ENCODE results near the gene KAT14. TPM values are rescaled to one million over a fixed set of nuclear protein-coding genes. Genes with fewer than 3 reads are reported as not detected.

The KAT14 gene
- total RNA-seq, 2 donors from 2014 or later, result 35.2 to 51.0 TPM

DNA sequence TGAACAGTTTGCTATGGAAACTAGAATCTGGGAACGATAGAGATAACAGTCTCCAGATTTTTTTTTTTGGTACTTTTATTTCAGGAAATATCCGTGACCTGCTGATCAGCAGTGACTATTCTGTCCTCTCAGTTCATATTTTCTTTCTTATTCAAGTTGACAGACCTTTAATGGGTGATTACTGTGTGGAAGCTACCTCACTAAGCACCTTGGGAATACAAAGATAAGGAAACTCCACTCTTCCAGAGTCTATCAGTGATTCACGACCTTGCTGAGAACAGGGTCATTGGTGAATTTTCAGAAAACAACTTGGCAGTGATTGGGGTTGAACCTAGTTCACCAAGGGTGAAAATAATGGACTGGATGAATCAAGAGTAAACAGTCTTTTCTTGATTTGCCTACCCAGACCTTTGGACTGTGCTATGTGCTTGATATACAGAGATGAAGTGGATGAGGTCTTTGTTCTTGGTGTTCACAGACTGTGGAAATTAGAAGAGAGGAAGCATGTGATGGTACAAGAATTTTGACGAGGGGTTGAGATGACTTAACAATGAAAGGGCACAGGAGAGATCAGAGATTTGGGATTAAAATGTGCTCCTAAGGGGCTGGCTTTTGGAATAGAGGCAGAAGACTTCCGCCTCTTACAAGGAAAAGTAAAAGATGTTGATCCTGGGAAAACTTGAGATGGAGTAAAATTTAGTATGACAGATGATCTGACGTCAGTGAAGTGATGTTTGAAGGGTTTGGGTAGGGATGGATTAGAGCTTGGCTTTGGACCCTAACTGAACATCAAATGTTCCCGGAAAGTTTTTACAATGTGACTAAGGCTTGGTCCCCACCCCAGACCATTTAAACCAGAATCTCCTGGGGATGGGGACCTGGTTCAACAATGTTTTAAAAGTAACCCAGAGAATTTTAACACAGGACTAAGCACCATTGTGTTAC, 1.2 kb downstream of the KAT14 start:
- peak overlapping the region; percentile 97 for H3K4me3 ChIP-seq (ENCODE audit: low read length)
- H3K27me3 ChIP-seq (ENCODE audit: control insufficient read depth, insufficient read depth, low read length, poor library complexity, severe bottlenecking), result no peaks in the 10 kb centered on the region
- Mint-ChIP-seq H3K36me3 (ENCODE audit: low read depth) (peaks cover 17% of the 10 kb centered on the region), H3K4me1 (peaks cover 29% of the 10 kb centered on the region), H3K27me3 (ENCODE audit: insufficient read depth) (no peaks in the 10 kb centered on the region), H3K27ac (peak overlapping the region; percentile 0), H3K9me3 (no peaks in the 10 kb centered on the region), H3K4me3 (peak overlapping the region; percentile 76)
- peaks cover 15% of the 10 kb centered on the region for H3K36me3 ChIP-seq (ENCODE audit: control insufficient read depth, insufficient read depth, low read length)
- WGBS, 2 experiments (ENCODE audit: insufficient coverage in 1 of 2, insufficient read length in 1 of 2), result 45 to 52% methylated on average over 5 to 7 of the region's 7 CpGs
- H3K4me1 ChIP-seq (ENCODE audit: control insufficient read depth, insufficient read depth, low read length), result peaks cover 6% of the 10 kb centered on the region
- no peak overlapping the region for H3K27ac ChIP-seq (ENCODE audit: low read depth, low read length)
- TF ChIP-seq, protein P1, sequence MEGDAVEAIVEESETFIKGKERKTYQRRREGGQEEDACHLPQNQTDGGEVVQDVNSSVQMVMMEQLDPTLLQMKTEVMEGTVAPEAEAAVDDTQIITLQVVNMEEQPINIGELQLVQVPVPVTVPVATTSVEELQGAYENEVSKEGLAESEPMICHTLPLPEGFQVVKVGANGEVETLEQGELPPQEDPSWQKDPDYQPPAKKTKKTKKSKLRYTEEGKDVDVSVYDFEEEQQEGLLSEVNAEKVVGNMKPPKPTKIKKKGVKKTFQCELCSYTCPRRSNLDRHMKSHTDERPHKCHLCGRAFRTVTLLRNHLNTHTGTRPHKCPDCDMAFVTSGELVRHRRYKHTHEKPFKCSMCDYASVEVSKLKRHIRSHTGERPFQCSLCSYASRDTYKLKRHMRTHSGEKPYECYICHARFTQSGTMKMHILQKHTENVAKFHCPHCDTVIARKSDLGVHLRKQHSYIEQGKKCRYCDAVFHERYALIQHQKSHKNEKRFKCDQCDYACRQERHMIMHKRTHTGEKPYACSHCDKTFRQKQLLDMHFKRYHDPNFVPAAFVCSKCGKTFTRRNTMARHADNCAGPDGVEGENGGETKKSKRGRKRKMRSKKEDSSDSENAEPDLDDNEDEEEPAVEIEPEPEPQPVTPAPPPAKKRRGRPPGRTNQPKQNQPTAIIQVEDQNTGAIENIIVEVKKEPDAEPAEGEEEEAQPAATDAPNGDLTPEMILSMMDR (conservative IDR thresholded peaks at IDR 0.05), result no peak
- DNase-seq, result no peak
- peak overlapping the region; percentile 87 for H3K9ac ChIP-seq (ENCODE audit: extremely low read depth, low read length, poor library complexity, severe bottlenecking)
- H3K9me3 ChIP-seq (ENCODE audit: control insufficient read depth, low read length), result no peaks in the 10 kb centered on the region

DNA sequence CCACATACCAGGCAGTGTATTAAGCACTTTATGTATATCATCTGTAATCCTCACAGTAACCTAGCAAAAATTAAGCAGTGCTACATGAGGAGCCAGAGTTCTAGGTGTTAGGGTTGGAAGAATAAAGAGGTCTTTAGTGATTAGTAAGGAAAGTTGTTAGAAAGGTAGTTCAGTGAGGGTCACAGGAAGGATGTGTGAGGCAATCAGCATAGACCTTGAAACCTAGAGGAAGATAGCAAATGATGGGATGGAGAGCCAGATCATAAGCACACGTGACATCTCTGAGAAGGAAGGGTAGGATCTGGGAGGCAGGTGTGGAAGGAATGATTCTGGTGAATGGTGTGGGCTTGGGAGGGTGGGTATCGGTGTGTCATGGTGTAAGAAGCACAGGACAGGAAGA, 2.2 kb downstream of the KAT14 start:
- H3K4me1 Mint-ChIP-seq, result peaks cover 33% of the 10 kb centered on the region
- Histone ChIP-seq H3K9ac (ENCODE audit: extremely low read depth, low read length, poor library complexity, severe bottlenecking) (no peak overlapping the region), H3K4me1 (ENCODE audit: control insufficient read depth, insufficient read depth, low read length) (peaks cover 11% of the 10 kb centered on the region), H3K4me3 (ENCODE audit: low read length) (peak overlapping the region; percentile 97), H3K27ac (ENCODE audit: low read depth, low read length) (no peak overlapping the region), H3K36me3 (ENCODE audit: control insufficient read depth, insufficient read depth, low read length) (peaks cover 15% of the 10 kb centered on the region), H3K27me3 (ENCODE audit: control insufficient read depth, insufficient read depth, low read length, poor library complexity, severe bottlenecking) (no peaks in the 10 kb centered on the region), H3K9me3 (ENCODE audit: control insufficient read depth, low read length) (no peaks in the 10 kb centered on the region)
- peak overlapping the region; percentile 41 for H3K27ac Mint-ChIP-seq
- WGBS, 2 experiments (ENCODE audit: insufficient coverage in 1 of 2, insufficient read length in 1 of 2), result 96% methylated on average over 2 of the region's 2 CpGs
- no peaks in the 10 kb centered on the region for H3K9me3 Mint-ChIP-seq
- H3K36me3 Mint-ChIP-seq (ENCODE audit: low read depth), result peaks cover 24% of the 10 kb centered on the region
- DNase-seq, result no peak
- TF ChIP-seq, protein P1 (conservative IDR thresholded peaks at IDR 0.05), result no peak
- no peaks in the 10 kb centered on the region for H3K27me3 Mint-ChIP-seq (ENCODE audit: insufficient read depth)
- peak overlapping the region; percentile 76 for H3K4me3 Mint-ChIP-seq

DNA sequence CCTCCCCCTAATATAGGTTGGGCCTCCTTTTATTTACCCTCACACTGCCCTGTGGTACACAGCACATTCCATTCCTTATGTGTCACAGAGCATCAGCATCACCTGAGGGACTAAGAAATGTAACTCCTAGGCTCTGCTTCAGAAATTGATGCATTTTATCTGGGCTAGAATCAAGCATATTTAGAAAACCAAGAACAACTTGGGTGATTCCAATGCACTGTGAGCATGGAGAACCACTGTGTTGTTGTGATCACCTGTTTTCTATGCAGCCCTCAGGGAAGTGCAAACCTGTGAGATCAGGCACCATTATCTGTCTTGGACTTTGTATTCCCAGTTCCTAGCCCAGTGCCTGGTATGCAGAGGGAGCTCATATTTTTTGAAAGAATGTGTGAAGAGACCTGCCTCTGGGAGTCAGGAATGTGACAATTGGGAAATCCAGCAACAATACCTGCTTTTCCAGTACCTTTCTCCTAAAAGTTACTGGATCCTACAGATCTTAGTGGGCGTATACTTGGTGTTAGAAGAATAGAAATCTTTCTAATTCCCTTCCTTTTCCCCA, 7.0 kb downstream of the KAT14 start:
- H3K36me3 Mint-ChIP-seq (ENCODE audit: low read depth), result peaks cover 43% of the 10 kb centered on the region
- TF ChIP-seq, protein P1 (conservative IDR thresholded peaks at IDR 0.05), result no peak
- peaks cover 13% of the 10 kb centered on the region for H3K4me1 ChIP-seq (ENCODE audit: control insufficient read depth, insufficient read depth, low read length)
- H3K4me3 Mint-ChIP-seq, result peak overlapping the region; percentile 26
- 80% methylated on average over 1 of the region's 1 CpG; no CpG with 5 or more reads in 1 of the 2 experiments for WGBS, 2 experiments (ENCODE audit: insufficient coverage in 1 of 2, insufficient read length in 1 of 2)
- H3K27ac ChIP-seq (ENCODE audit: low read depth, low read length), result peak overlapping the region; percentile 34
- no peaks in the 10 kb centered on the region for H3K27me3 ChIP-seq (ENCODE audit: control insufficient read depth, insufficient read depth, low read length, poor library complexity, severe bottlenecking)
- no peaks in the 10 kb centered on the region for H3K9me3 Mint-ChIP-seq
- H3K4me1 Mint-ChIP-seq, result peaks cover 39% of the 10 kb centered on the region
- DNase-seq, result peak; percentile 67
- H3K9ac ChIP-seq (ENCODE audit: extremely low read depth, low read length, poor library complexity, severe bottlenecking), result peak overlapping the region; percentile 44
- peak overlapping the region; percentile 39 for H3K4me3 ChIP-seq (ENCODE audit: low read length)
- no peaks in the 10 kb centered on the region for H3K27me3 Mint-ChIP-seq (ENCODE audit: insufficient read depth)
- H3K36me3 ChIP-seq (ENCODE audit: control insufficient read depth, insufficient read depth, low read length), result peaks cover 36% of the 10 kb centered on the region
- peak overlapping the region; percentile 98 for H3K27ac Mint-ChIP-seq
- H3K9me3 ChIP-seq (ENCODE audit: control insufficient read depth, low read length), result no peaks in the 10 kb centered on the region

Data from endodermal cell (in vitro differentiated cells).